ENCODE data around the gene CDC20B.

Gene CDC20B, protein sequence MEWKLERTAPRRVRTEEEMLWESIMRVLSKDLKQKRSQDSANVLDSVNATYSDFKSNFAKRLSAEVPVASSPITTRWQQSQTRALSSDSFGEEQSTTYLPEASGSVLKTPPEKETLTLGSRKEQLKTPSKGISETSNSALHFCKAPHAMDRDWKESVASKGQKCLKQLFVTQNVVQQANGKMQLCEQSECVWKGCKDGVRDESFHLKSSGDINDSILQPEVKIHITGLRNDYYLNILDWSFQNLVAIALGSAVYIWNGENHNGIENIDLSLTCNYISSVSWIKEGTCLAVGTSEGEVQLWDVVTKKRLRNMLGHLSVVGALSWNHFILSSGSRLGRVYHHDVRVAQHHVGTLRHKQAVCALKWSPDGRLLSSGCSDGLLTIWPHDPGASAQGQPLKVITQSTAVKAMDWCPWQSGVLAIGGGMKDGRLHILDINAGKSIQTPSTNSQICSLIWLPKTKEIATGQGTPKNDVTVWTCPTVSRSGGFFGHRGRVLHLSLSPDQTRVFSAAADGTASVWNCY

DNA sequence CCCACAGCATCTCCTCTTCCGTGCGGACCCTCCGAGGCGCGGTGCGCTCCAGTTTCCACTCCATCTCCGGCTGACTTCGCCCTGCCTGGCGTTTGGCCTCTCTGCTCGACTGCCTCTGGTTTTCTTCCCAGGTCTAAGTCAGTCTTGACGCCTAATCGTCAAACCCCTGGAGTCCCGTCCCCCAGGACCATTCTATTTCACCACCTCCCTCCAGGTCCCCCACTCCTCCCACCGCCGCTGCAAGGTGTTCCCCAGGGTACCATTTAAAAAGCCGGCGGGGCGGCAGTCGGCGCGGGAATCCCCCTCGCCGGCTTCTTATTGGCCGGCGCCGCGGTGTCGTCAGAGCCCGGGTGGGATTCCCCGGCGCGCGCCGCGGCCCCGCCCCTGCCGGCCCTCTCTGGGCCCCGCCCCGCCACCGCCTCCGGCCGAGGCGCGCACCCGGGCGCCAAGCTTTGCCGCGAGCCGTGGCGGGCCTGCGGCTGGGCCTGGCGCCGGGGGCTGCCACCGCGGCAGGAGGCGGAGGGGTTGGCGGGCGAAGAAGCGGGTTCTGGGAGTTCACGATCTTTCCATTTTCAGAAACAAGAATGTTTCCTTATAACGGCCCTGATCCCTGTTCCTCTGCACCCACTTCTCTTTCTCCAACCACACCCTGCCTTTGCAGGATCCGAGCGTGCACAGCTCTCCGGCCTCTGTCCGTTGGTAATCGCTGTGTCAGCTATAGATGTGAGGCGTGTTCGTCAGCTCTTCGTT lies at the start of gene CDC20B:
Gene CDC20B, minus strand, starts transcription at position 241 of the 750 bp plus-strand sequence. Its CDS starts 177 bp downstream, at position 64.
- DNase-seq (ENCODE audit: low read depth in 4 of 4, low spot score in 1 of 4): peak; percentile 55 to 74 (median 58)

DNA sequence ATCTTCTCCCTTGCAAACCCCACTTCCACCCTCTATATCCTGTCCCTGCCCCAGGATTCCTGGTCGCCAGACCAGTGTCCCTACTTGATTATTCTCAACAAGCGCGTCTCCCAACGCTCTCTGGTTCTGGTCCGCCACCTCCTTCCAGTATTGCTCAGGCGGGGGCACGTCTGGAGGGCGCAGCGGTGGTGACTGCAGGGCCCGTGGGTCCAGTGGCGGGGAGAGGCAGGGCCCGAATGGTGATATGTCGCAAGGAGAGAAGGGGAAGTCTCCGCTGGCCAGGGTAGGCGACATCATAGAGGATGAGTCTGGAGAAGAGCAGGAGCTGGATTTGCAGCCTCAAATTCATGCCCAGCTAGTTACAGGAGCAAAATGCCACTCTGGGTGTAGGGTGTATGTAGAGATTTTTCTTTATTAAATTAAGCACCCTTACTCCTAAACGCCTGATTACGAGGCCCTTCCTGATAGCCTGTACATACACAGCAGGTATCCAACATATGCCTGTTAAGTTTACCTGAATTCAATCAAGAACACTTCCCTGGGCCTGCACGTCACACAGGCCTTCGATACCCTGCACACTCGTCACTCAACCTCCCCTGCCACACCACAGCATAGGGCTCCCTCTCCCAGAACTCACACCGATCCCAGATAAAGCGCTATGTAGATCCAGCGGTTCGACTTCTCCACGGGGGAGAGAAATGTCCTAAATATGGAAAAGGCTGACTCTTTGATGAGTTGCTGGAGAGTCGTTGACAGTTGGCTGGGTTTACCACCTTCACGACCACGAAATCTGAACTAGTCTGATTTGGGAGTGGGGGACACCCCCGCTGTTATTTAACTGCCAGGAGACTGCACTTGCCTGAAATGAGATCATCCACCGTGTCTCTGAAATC lies 49.4 kb upstream of the CDC20B start:
- no peak for DNase-seq (ENCODE audit: low read depth in 4 of 4, low spot score in 1 of 4)

DNA sequence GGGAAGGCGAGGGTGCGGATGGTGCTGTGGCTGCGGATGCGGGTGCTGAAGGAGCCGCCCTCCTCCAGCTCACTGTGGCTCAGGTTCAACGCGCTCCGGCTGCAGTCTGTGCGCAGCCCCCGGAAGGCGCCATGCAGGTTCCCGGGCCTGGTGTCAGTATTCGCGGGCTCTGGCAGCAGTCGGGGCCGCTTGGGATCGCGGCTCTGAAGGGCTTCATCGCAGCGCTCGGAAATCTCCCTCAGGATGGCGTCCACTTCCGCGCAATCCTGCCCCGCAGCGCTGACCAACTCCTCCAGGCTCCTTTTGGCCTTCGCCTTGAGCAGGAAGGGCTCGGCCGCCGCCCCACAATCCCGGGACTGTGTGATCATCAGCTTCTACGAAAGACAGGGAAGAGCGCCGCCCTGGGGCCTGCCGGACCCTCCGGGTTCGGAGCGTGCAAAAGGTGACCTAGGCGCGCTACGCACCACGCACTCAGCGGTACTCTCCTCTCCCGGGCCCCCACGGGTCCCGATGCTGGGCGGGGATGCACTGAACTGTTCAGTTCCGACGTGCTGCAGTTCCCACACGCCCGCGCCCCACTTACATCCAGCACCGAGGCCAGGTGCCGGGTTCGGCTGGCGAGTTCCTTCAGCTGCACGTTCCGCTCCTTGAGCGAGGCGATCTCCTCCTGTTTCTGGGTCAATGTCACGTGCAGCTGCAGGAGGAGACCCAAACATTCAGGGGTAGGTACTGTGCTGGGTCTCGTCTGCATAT lies 47.6 kb upstream of the CDC20B start:
- DNase-seq (ENCODE audit: low read depth in 4 of 4, low spot score in 1 of 4): no peak

DNA sequence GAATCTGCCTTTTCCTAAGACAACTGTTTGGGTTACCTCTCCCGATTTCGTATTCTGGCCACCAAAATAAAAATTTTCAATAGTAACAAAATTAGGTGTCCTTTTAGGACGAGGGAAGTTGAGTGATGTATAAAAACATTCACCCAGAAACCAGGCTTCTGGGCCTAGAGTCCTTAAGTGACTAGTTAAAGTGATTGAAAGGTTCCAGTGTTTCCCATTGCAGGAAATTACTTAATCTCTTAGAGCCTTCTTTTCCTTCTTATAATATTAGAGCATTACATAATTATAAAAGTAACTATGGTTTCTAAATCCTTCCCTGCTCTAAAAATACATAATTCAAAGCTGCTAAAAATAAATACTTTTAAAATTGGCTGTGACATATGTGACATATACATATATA lies 46.8 kb upstream of the CDC20B start:
- DNase-seq (ENCODE audit: low read depth in 4 of 4, low spot score in 1 of 4): no peak

DNA sequence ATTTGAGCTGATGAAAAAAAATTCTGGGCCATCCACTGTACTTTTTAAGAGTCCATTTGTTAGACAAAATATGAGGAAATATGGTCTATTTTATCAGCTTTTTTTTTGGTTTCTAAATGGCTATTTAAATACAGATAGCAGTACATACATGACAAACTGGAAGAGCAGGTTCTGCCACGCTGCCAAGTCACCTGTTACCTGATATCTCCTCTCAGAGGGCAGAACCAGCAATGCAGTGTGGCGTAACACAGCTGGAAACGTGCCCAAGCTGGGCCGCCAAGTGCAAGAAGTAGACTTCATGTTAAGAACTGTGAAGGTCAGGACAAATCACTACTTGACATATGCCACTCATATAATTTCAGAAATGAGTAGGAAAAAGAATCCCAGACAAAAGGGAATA lies 46.0 kb upstream of the CDC20B start:
- no peak for DNase-seq (ENCODE audit: low read depth in 4 of 4, low spot score in 1 of 4)

DNA sequence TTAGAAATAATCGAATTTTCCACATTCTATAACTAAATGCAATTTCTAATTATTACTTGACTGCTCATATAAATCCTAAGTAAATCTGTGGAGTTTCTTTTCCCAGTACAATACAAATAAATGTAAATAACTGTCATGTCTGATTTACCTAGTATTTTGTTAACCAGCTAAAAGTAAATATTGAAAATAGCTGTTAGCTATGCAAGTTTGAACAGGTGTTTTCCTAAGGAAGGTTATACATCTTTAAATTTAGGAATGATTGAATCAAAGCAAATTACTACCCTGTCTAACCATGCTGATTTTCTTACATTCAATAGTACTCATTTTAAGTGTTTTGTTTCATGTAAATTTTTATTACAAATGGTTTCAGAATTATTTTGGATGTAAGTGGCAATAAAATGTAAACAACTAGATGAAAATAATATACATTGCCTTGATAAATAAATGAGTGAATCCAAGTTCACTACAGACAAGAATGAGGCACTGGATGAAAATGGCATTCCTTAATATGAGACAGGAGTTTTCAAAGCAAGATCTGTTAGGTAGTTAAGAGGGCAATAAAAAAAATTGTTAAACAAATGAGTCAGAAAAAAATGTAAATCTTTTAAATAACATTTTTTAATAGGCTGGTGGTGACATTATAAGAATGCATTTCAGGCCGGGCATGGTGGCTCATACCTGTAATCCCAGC lies 38.4 kb upstream of the CDC20B start:
- no peak for DNase-seq (ENCODE audit: low read depth in 4 of 4, low spot score in 1 of 4)

DNA sequence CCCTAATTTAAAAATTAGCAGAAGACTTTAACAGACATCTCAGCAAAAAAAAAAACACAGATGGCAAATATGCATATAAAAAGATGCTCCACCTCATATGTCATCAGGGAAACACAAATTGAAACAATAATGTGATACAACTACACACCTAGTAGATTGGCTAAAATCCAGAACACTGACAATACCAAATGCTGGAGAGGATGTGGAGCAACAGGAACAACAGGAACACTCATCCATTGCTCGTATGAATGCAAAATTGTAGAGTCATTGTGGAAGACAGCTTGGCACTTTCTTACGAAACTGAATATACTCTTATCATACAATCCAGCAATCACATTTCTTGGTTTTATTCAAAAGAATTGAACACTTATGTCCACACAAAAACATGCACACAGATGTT lies 32.0 kb upstream of the CDC20B start:
- DNase-seq (ENCODE audit: low read depth in 4 of 4, low spot score in 1 of 4): no peak

DNA sequence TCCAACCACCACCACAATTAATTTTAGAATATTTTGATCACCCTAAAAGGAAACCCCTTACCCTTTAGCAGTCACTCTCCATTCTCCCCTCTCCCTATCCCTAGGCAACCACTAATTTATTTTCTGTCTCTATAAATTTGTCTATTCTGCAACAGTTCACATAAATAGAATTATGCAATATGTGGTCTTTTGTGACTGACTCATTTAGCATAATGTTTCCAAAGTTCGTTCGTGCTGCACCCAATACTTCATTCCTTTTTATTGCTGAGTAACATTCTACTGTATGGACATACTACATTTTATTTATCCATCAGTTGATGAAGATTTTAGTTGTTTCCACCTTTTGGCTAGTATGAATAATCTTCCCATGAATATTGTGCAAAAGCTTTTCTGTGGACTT lies 18.2 kb upstream of the CDC20B start:
- no peak for DNase-seq (ENCODE audit: low read depth in 4 of 4, low spot score in 1 of 4)

DNA sequence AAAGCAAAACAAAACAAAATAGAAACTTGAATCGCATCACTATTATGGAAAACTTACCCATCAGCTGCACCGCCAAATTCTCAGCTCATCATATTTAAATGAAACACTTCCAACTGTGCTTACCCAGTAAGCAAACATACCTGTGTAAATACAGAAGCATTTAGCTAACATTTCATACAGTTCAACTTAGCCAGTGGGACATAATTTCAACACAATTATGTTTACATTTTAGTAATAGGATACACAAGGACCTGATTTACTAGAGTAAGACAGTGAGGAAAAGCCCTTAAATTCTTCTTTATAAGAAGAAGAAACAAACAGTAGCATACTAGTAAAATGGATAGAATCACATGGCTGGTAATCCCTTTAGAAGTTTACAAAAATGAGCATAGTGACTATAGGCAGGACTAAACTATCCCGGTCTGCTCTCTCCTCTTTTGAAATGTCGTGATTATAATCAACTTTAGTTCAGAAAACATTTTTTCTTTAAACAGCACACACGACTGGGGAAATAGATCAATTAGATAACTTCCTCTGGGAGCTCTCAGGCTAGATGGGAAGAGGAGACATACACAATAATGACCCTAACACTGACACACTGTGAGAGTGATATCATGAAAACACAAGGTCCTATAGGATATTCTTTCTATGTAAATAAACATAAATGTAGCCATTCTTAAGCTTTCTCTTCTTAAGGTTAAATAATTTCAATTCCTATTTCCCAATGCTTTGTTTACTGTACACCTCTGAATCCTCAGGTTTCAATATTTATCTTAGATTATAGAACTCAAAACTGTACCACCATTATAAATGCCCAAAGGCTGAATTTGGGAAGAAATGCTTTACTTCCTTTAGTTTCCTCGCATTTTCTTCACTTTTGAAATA lies 15.9 kb upstream of the CDC20B start:
- no peak for DNase-seq (ENCODE audit: low read depth in 4 of 4, low spot score in 1 of 4)

DNA sequence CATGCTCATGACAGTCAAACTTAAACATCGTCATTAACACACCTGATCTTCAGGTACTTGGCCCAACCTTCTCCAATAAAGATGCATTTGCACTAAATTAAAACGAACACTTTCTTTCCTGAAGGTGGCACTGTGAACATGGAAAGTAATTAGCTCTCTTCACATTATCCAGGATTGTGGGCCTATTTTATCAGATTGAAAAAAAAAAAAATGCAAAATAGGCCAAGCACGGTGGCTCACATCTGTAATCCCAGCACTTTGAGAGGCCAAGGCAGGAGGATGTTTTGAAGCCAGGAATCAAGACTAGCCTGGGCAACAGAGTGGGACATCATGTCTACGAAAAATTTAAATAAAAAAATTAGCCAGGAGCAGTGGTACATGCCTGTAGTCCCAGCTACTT lies 14.4 kb upstream of the CDC20B start:
- DNase-seq (ENCODE audit: low read depth in 4 of 4, low spot score in 1 of 4): no peak

DNA sequence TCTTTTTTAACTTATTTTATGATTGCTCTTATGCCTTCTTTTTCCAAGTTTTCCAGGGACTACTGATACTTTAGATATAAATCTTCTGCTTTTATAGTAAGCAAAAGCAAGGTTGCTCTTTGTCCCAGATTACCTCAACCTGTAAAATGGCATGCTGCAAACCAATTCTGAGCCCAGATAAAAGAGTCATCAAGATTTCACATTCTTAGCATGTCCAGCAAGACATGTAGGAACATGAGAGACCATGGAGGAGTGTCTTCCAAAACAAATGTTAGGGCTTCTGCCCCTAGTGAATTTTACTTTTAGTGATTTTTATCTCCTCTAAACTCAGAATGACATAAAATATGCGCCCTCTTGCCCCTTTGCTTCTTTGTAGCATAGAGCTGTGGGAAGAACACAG lies 7.0 kb upstream of the CDC20B start:
- DNase-seq (ENCODE audit: low read depth in 4 of 4, low spot score in 1 of 4): no peak

DNA sequence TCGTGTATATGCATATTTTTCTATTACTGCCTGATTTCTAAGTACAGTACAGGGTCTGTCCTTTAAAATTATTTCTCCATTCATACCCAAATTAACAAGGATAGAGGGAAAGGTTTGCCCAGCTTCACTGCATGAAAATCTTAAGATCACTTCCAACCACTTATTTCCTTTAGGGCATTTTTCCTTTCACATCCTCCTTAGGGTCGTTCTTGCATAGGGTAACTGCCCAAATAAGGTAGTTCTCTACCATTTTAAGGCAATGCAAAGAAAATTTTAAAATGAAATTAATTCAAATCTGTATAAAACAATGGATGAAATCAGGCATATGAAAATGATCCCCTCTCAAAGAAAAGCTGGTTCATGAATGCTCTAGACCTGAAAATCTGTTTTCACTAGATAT lies 4.1 kb upstream of the CDC20B start:
- DNase-seq (ENCODE audit: low read depth in 4 of 4, low spot score in 1 of 4): no peak

DNA sequence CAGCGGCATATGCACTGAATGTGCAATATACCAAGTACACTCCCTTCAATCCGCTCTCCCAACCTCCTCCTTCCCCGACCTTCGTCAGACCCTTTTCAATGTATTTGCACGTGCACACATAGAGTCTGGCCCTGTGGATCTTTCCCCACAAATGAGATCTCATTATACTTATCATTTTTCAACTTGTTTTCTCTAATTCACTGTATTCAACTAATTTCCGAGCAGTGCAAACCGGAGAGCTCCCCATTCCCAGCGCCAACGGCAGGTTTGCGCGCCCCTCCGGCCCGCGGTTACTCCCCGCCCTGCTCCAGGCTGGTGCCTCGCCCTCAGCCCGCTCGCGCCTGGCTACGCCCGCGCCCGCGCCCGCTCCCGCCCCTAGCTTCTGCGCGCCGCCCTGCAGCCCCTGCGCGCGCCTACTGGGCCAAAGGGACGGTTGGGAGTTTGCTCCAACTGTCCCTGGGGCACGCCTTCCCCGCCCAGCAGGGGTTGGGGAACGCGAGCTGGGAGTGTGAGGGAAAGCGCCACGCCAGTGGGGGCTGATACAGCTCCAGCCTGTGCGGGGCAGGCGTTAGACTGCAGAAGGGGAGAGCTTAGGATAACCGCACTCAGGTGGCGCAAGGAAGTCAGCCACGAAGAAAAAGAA lies 3.3 kb upstream of the CDC20B start:
- peak in 1 of 4 experiments; percentile 19 for DNase-seq (ENCODE audit: low read depth in 4 of 4, low spot score in 1 of 4)

DNA sequence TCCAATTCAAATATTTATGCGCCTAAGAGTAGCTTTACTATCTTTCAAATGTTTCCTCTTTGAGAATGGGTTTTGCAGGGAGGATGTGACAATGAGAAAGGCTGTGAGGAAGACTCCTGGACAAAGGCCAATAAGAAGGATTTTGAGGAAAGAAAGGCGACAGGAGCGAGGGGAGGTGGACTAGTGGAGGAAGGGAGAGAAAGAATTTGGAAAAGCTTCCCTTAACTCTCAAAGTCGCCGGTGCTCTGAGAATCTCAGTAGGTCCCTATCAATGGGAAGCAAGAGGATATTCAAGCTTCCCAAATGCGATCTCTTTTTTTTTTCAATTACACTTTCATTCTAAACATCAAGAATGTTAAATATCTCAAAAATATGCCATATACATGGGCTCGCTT lies 2.8 kb upstream of the CDC20B start:
- DNase-seq (ENCODE audit: low read depth in 4 of 4, low spot score in 1 of 4): no peak

DNA sequence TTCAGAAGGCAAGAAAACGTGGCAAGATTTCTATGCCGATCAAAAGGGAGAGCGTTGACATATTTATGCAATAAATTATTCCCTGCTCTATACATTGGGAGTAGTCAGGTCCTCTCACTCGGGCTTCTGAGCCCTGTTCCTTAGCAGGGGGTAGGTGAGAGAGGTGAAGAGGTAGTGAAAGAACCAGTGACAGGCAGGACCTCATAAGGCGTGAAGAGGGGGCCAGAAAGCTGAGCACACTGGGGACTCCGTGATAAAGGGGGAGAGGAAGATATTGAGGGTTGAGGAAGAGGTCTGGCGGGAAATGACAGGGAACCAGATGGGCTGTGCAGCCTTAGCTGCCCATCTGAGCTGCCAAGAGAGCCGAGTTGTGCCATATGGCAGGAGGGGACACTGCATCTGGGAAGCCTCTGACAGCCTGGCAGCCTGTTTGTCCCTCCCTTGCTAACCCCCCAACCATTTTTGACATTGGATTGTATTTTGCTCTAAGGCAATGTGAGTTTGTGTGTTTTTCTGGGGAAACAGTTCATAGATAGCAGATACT lies 782 bp upstream of the CDC20B start:
- DNase-seq (ENCODE audit: low read depth in 4 of 4, low spot score in 1 of 4): no peak

DNA sequence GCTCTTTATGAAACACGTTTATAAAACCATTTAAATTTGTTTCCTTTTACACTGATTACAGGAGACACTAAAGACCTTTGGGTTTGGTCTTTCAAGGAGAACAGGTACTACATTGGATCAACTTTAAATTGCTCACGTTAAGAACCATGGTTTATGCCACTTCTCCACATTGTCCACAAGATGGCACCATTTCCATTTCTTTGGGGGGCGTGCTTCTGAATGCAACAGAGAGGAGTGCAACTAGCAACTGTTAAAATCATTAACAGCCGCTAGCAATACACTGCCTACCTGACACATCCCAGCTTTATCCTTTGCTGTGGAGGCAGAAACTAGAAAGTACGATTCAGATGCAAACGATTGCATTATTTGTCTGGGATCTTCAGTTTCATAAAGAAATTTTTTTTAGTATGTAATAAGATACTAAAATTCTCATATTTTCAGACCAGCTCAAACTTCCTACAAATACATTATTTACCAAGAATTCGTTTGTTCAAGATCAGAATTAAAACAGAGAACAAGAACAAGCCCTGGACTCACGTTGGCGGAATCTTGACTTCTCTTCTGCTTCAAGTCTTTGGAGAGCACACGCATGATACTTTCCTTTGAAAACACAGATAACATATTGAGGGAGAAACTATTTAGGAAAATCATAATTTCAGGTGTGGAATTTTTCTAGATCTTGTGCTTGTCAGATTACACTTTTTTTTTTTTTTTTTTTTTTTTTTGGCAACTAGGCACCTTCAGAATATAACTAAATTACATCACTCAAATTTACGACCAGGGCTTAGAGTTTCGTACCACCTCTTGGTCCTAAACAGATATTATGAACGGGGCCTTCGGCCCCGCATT lies 702 bp downstream of the CDC20B start:
- peak in 3 of 4 experiments; percentile 13 to 41 (median 29) for DNase-seq (ENCODE audit: low read depth in 4 of 4, low spot score in 1 of 4)

DNA sequence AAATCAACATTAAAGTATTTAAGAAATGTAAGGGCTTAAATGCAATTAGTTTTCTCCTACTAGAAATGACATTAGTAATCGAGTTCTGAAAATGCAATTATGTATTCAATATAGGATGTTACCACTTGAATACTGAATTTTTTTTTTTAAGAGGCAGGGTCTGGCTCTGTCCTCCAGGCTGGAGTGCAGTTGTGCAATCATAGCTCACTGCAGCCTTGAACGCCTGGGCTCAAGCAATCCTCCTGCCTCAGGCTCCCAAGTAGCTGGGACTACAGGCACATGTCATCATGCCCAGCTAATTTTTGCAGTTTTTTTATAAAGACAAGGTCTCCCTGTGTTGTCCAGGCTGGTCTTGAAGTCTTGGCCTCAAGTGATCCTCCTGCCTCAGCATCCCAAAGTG lies 1.5 kb downstream of the CDC20B start:
- DNase-seq (ENCODE audit: low read depth in 4 of 4, low spot score in 1 of 4): no peak

Measured in stimulated activated CD4-positive, alpha-beta T cell treated with anti-CD3 and anti-CD28 coated beads, Interleukin-1b, Interleukin-23, amount 100 ng/mL, for 24 hours (primary cell).